ENCODE results near the gene POLR2E.

Gene POLR2E

DNA sequence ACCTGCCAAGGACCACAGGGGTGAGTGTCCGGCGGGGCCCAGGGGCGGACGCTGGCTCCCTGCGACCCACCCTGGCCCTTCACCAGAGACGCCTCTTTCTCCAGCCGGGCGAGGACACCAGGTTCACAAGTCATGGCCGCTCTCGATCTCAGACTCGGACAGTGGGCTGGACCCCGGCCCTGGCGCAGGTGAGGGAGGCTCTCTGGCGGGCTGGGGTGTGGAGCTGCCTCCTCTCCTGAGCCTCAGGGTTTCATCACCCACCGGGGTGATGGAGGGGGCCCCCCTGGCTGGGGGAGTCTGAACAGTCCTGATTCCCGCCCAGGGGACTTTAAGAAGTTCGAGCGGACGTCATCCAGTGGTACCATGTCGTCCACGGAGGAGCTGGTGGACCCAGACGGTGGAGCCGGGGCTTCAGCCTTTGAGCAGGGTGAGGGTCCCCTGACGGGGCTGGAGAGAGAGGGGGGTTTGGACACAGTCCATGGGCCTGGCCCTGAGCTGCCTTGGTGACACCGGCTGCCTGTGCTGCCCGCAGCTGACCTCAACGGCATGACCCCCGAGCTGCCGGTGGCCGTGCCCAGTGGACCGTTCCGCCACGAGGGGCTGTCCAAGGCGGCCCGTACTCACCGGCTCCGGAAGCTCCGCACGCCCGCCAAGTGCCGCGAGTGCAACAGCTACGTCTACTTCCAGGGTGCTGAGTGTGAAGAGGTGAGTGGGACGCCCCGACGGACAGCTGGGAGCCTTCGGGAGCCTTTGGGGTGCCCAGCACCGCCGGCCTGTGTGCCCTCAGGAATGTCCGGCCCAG, 14.6 kb downstream of the POLR2E start:
- DNase-seq (ENCODE audit: low read depth in 2 of 2), result no peak

GRCh38 chr19:1079566-1080111, 15.5 kb downstream of the POLR2E start:
- DNase-seq (ENCODE audit: low read depth in 2 of 2), result no peak

DNA sequence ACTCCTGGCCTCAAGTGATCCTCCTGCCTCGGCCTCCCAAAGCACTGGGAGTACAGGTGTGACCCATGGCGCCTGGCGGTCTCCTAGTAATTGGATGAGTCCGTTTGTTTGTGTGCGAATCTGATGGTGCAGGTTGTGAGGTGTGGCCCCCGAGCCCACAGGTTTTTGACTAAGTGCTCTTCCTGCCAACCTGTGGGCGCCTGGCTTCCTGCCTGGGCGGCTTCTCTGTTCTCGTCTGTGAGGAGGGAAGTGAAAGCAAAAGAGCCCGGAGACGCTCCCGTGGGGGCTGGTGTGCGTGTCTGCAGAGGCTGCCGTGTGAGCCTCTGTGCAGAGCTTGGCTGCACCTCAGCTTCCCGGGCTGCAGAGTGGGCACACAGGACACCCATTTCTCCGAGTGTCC, 18.2 kb downstream of the POLR2E start:
- DNase-seq (ENCODE audit: low read depth in 2 of 2), result no peak

DNA sequence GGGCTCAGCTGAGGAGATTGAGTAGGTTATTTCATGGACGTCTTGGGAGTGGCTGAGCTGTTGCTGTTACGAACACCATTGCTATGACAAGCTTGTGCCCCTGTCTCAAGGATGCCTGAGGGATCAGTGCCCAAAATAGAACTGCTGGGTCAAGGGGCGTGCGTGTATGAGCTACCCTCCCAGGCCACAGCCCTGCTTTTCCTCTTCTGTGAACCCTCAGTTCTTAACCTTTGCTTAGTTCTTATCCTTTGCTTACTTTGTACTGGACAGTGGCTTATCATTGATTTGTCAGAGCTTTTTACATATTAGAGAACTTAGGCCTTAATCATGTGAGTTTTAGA, 19.2 kb downstream of the POLR2E start:
- DNase-seq (ENCODE audit: low read depth in 2 of 2), result no peak

DNA sequence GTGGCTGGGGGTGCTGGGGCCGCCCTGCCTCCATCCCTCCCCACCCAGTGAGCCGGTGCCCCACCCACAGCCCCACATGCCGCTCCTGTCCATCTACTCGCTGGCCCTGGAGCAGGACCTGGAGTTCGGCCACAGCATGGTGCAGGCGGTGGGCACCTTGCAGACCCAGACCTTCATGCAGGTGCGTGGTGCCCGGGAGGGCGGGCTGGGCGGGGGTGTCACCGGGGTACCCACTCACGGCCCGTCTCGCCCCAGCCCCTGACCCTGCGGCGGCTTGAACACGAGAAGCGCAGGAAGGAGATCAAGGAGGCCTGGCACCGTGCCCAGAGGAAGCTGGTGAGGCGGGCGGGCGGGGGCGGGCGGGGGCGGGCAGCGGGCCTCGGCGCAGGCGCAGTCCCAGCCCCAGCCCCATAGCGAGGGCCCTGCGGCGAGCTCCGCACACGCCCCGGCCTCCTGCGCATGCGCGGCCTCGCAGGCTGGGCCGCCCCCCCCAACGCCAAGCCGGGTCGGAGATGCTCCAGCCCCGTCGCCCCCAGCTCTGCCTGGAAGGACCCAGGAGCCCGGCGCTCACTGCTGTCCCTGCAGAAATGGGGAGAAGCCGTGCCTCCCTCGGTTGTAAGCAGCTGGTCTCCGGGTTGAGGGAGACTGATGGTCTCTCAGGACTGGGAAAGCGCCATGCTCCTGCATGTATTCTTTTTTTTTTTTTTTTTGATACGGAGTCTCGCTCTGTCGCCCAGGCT, 20.5 kb downstream of the POLR2E start:
- no peak for DNase-seq (ENCODE audit: low read depth in 2 of 2)

- no peak for DNase-seq (ENCODE audit: low read depth in 2 of 2)
Measured at GRCh38 chr19:1073956-1074517, 21.1 kb downstream of the POLR2E start.

DNA sequence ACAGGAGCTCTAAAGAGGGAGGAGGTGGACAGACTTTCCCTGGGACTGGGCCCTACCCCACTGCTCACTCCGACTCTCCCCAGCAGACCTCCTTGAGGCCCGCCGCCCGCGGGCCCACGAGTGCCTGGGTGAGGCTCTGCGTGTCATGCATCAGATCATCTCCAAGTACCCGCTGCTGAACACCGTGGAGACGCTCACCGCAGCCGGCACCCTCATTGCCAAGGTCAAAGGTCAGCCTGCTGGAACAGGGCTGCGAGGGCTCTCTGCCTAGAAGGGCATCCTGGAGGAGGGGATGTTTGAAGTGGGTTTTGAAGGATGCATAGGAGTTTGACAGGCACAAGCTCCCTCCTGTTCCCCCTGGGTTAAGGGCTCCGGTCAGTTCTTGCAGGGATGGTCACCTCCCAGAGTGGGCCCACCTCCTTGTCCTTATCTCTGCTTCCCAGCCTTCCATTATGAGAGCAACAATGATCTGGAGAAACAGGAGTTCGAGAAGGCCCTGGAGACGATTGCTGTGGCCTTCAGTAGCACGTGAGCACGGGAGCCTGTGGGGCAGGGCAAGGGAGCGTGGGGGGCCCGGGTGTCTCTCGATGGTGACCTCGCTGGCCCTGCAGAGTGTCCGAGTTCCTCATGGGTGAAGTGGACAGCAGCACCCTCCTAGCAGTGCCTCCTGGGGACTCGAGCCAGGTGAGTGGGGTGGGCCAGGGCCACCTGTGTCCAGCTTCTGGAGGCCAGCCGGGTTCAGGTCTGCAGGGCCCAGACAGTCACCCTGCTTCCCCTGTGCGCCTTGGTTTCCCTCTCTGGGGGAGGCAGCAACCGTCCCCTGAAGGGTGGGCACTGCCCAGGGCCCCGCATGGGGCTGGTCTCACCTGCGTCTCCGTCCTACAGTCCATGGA, 21.9 kb downstream of the POLR2E start:
- DNase-seq (ENCODE audit: low read depth in 2 of 2), result no peak

- no peak for DNase-seq (ENCODE audit: low read depth in 2 of 2)
Measured at GRCh38 chr19:1072371-1073015, 22.7 kb downstream of the POLR2E start.

DNA sequence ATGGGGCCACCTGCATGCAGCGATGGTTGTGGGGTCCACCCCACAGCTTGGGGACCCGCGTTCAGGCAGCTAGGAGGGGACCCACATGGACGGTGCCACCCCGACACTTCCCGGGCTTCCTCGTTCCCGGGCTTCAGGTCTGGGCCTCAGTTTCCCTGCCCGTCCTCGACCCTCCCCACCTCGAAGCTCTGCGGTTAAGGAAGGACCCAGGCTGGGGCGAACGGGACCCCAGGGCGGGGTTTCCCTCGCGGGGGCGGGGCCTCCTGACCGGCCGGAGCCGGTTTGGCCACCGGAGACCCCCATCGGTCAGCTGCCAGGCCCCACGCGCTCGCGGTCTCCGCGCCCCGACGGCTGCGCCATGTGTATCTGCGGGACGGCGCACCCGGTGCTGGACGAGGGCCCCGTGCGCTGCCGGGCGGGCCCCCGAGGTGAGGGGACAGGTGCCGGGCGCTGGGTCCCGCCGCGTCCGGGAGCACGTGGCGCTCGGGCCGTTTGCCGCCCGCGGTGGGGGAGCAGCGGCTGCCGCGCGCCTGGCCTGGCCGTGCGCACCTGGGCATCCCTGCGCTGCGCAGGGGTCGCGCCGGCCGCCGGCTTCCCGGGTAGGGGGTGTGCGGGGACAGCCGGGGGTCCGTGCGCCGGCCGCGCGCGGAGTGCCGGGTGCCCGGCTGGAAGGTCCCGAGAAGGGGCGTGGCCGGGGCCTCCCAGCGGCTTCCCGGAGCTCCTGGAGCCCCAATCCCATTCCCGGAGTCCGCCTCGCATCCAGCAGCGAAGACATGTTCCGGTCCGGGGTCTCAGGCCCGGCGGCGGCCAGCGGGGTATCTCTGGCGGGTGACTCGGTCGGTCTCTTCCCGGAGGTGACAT, 24.0 kb downstream of the POLR2E start:
- DNase-seq (ENCODE audit: low read depth in 2 of 2), result no peak

- DNase-seq (ENCODE audit: low read depth in 2 of 2), result no peak
Measured at GRCh38 chr19:1070576-1070930, 24.6 kb downstream of the POLR2E start.

- no peak for DNase-seq (ENCODE audit: low read depth in 2 of 2)
Measured at GRCh38 chr19:1069009-1069779, 26.0 kb downstream of the POLR2E start.

- DNase-seq (ENCODE audit: low read depth in 2 of 2), result no peak
Measured at GRCh38 chr19:1068009-1069001, 26.9 kb downstream of the POLR2E start.

- no peak for DNase-seq (ENCODE audit: low read depth in 2 of 2)
Measured at GRCh38 chr19:1067341-1067957, 27.7 kb downstream of the POLR2E start.

- no peak for DNase-seq (ENCODE audit: low read depth in 2 of 2)
Measured at GRCh38 chr19:1066748-1067340, 28.3 kb downstream of the POLR2E start, which contains the start of gene ARHGAP45. ARHGAP45 (plus strand) TSS chr19:1067167; CDS start chr19:1067406, 239 bp downstream.

- no peak for DNase-seq (ENCODE audit: low read depth in 2 of 2)
Measured at GRCh38 chr19:1066251-1066747, 28.9 kb downstream of the POLR2E start.

DNA sequence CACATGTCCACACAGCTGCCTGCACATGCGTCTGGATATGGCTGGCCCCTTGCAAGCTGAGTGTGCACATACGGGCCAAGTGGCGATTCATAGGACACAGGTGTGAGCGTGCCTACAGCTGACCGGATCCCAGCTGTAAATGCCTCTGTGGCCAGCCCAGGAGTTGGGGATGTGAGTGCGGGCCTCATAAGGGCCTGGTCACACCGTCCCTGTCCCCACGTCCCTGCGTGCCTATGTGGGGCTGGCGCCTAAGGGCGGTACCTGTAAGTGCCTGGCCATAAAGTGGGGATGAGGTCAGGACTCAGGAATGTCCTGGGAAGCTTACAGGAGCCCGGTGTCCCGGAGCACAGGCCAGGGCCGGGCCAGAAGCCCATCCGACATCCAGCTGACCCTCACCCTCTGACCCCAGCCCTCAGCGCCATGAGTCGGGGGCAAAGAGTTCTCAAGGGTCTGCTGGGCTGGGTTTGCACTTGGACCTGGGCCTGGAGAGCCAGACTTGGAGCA, 29.5 kb downstream of the POLR2E start:
- DNase-seq (ENCODE audit: low read depth in 2 of 2), result no peak

Measured in fibroblast of skin of left quadriceps (primary cell).